Measurements from ENCODE around the gene ZDHHC20.
"Not testable (repeated sequence)": the region's sequence is repeated elsewhere in the genome, so short reads cannot be mapped to it uniquely, and the experiment has no call there.

The ZDHHC20 gene

DNA sequence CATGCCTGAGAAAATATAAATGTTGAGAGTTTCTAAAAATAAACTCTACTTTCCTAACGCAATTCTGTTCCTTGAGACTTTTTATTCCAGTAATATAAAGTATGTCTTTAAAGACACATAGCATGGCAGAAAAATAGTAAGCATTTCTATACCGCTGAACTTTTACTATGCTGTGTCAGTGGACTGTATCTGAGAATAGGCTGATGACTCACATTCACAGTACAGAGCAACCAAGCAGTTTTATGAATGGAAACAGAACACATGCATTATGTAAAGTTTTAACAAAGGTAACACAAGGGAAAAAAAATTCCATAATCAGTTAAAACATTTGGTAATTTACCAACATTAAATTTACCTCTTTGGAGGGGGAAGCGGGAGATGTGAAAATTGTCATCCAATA is 38.4 kb downstream of the ZDHHC20 start:
- no peak overlapping the region for H3K4me3 ChIP-seq (ENCODE audit: low read length)
- H3F3A ChIP-seq (ENCODE audit: insufficient read depth, low read length) = no peaks in the 10 kb centered on the region
- no peak overlapping the region for H2AFZ ChIP-seq (ENCODE audit: low read length)
- H3K9me3 ChIP-seq (replicated peaks; ENCODE audit: insufficient read depth, low read length) = no peaks in the 10 kb centered on the region
- no peaks in the 10 kb centered on the region for H3K9me2 ChIP-seq (replicated peaks; ENCODE audit: insufficient read depth, low read length)
- H3K27ac ChIP-seq (ENCODE audit: low read length) = no peak overlapping the region
- H3K4me2 ChIP-seq (ENCODE audit: low read depth, low read length) = no peak overlapping the region
- no peaks in the 10 kb centered on the region for H3K79me2 ChIP-seq (ENCODE audit: low read length)
- H4K20me1 ChIP-seq (ENCODE audit: insufficient read depth, low read length) = no peaks in the 10 kb centered on the region
- H3K9ac ChIP-seq (ENCODE audit: low read length) = no peak overlapping the region
- no peaks in the 10 kb centered on the region for H3K27me3 ChIP-seq (replicated peaks; ENCODE audit: insufficient read depth, low read length)
- DNase-seq = no peak
- no peaks in the 10 kb centered on the region for H3K4me1 ChIP-seq (ENCODE audit: low read length)
- TF ChIP-seq EZH2phosphoT487 (IDR thresholded peaks at IDR 0.05; ENCODE audit: low read length) (no peak), EZH2 (optimal IDR thresholded peaks at IDR 0.05; ENCODE audit: low read depth, low read length) (no peak)
- TF ChIP-seq, protein P1, sequence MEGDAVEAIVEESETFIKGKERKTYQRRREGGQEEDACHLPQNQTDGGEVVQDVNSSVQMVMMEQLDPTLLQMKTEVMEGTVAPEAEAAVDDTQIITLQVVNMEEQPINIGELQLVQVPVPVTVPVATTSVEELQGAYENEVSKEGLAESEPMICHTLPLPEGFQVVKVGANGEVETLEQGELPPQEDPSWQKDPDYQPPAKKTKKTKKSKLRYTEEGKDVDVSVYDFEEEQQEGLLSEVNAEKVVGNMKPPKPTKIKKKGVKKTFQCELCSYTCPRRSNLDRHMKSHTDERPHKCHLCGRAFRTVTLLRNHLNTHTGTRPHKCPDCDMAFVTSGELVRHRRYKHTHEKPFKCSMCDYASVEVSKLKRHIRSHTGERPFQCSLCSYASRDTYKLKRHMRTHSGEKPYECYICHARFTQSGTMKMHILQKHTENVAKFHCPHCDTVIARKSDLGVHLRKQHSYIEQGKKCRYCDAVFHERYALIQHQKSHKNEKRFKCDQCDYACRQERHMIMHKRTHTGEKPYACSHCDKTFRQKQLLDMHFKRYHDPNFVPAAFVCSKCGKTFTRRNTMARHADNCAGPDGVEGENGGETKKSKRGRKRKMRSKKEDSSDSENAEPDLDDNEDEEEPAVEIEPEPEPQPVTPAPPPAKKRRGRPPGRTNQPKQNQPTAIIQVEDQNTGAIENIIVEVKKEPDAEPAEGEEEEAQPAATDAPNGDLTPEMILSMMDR (IDR thresholded peaks at IDR 0.05; ENCODE audit: low read length) = no peak
- H3K36me3 ChIP-seq (replicated peaks; ENCODE audit: insufficient read depth, low read length) = no peaks in the 10 kb centered on the region

DNA sequence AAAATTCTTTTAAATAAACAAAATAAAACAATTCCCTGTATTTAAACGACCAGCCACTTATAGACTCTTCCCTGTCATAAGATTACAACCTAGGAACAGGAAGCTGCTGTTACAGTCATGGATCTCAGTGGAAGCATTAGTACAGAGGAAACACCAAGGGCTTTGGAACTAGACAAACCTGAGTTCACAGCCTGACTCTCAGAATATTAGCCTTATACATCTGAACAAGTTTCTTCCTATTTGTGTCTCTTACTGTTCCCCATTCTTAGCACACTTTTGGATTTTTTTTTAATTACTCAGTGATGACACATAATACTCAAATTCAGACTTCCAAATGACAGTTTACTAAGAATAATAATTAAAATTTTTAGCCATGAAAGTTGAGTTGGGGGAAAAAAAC is 46.1 kb downstream of the ZDHHC20 start:
- no peak overlapping the region for H2AFZ ChIP-seq (ENCODE audit: low read length)
- H3K4me2 ChIP-seq (ENCODE audit: low read depth, low read length) = no peak overlapping the region
- H3K36me3 ChIP-seq (replicated peaks; ENCODE audit: insufficient read depth, low read length) = no peaks in the 10 kb centered on the region
- no peak overlapping the region for H3K27ac ChIP-seq (ENCODE audit: low read length)
- no peaks in the 10 kb centered on the region for H3K27me3 ChIP-seq (replicated peaks; ENCODE audit: insufficient read depth, low read length)
- no peaks in the 10 kb centered on the region for H4K20me1 ChIP-seq (ENCODE audit: insufficient read depth, low read length)
- no peak overlapping the region for H3K9ac ChIP-seq (ENCODE audit: low read length)
- H3K79me2 ChIP-seq (ENCODE audit: low read length) = no peaks in the 10 kb centered on the region
- no peak overlapping the region for H3K4me3 ChIP-seq (ENCODE audit: low read length)
- no peaks in the 10 kb centered on the region for H3K9me3 ChIP-seq (replicated peaks; ENCODE audit: insufficient read depth, low read length)
- no peaks in the 10 kb centered on the region for H3K4me1 ChIP-seq (ENCODE audit: low read length)
- DNase-seq = no peak
- no peaks in the 10 kb centered on the region for H3K9me2 ChIP-seq (replicated peaks; ENCODE audit: insufficient read depth, low read length)
- no peaks in the 10 kb centered on the region for H3F3A ChIP-seq (ENCODE audit: insufficient read depth, low read length)
- TF ChIP-seq EZH2 (optimal IDR thresholded peaks at IDR 0.05; ENCODE audit: low read depth, low read length) (no peak), EZH2phosphoT487 (IDR thresholded peaks at IDR 0.05; ENCODE audit: low read length) (no peak)
- TF ChIP-seq, protein P1 (IDR thresholded peaks at IDR 0.05; ENCODE audit: low read length) = no peak

DNA sequence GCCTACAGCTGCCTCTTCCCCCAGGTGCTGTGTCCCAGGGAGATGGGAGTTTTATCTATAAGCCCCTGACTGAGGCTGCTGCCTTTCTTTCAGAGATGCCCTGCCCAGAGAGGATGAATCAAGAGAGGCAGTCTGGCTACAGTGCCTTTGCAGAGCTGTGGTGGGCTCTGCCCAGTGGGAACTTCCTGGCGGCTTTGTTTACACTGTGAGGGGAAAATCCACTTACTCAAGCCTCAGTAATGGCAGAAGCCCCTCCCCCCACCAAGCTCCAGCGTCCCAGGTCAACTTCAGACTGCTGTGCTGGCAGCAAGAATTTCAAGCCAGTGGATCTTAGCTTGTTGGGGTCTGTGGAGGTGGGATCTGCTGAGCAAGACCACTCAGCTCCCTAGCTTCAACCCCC is 48.6 kb downstream of the ZDHHC20 start:
- H3K4me1 ChIP-seq (ENCODE audit: low read length); H3K27me3 ChIP-seq (replicated peaks; ENCODE audit: insufficient read depth, low read length); H3K4me2 ChIP-seq (ENCODE audit: low read depth, low read length); H3K36me3 ChIP-seq (replicated peaks; ENCODE audit: insufficient read depth, low read length); H3K9ac ChIP-seq (ENCODE audit: low read length); DNase-seq; H3K27ac ChIP-seq (ENCODE audit: low read length); H3K4me3 ChIP-seq (ENCODE audit: low read length); H3F3A ChIP-seq (ENCODE audit: insufficient read depth, low read length); H4K20me1 ChIP-seq (ENCODE audit: insufficient read depth, low read length); H3K9me2 ChIP-seq (replicated peaks; ENCODE audit: insufficient read depth, low read length); H3K79me2 ChIP-seq (ENCODE audit: low read length); H3K9me3 ChIP-seq (replicated peaks; ENCODE audit: insufficient read depth, low read length); H2AFZ ChIP-seq (ENCODE audit: low read length): not testable (repeated sequence)

DNA sequence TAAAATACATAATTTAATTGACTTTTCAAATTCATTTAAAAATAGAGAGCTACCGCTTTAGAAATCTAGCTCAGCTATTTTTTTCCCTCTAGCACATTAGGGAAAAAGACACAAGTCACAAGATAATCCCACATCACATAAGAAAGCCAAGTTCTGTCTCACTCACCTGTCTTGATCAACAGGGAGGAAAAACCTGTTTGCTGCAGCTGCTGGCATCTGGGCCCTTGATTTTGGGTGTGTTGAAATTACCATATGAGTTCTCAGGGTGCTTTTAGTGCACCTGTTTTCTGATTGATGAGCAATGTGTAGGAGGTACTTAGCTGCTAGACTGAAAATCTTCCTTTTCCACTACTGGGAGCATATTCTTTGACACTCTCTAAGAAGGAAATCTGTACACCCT is 53.8 kb downstream of the ZDHHC20 start:
- Histone ChIP-seq H3K9ac (ENCODE audit: low read length) (no peak overlapping the region), H3K4me2 (ENCODE audit: low read depth, low read length) (no peak overlapping the region), H3F3A (ENCODE audit: insufficient read depth, low read length) (no peaks in the 10 kb centered on the region), H3K36me3 (replicated peaks; ENCODE audit: insufficient read depth, low read length) (no peaks in the 10 kb centered on the region), H3K9me3 (replicated peaks; ENCODE audit: insufficient read depth, low read length) (no peaks in the 10 kb centered on the region), H3K27me3 (replicated peaks; ENCODE audit: insufficient read depth, low read length) (no peaks in the 10 kb centered on the region), H3K4me3 (ENCODE audit: low read length) (no peak overlapping the region), H2AFZ (ENCODE audit: low read length) (no peak overlapping the region), H3K9me2 (replicated peaks; ENCODE audit: insufficient read depth, low read length) (no peaks in the 10 kb centered on the region), H4K20me1 (ENCODE audit: insufficient read depth, low read length) (no peaks in the 10 kb centered on the region), H3K79me2 (ENCODE audit: low read length) (no peaks in the 10 kb centered on the region), H3K27ac (ENCODE audit: low read length) (no peak overlapping the region), H3K4me1 (ENCODE audit: low read length) (no peaks in the 10 kb centered on the region)
- no peak for TF ChIP-seq EZH2 (optimal IDR thresholded peaks at IDR 0.05; ENCODE audit: low read depth, low read length)
- TF ChIP-seq EZH2phosphoT487 (IDR thresholded peaks at IDR 0.05; ENCODE audit: low read length) = no peak
- TF ChIP-seq, protein P1 (IDR thresholded peaks at IDR 0.05; ENCODE audit: low read length) = no peak
- no peak for DNase-seq
